GM06990 (cell line): ENCODE data around the gene RNU5B-1.

Experiments used
- DNase-seq: peaks from one replicate; pipeline ENCODE4 v3.0.0-alpha.2; 2011; ENCODE audit not compliant: insufficient read length; ENCODE audit errors: extremely low read depth
- H3K27me3 ChIP-seq: replicated peaks from 2 replicates; pipeline ENCODE4 v1.6.0; 2011; ENCODE audit warnings: low read length; ENCODE audit not compliant: control insufficient read depth, insufficient read depth
- H3K36me3 ChIP-seq: 2 replicates; pipeline ENCODE4 v1.5.1; 2011; ENCODE audit warnings: low read length; ENCODE audit not compliant: control insufficient read depth, insufficient read depth
- H3K4me3 ChIP-seq: replicated peaks from 2 replicates; pipeline ENCODE4 v1.5.1; 2011; ENCODE audit warnings: low read depth, mild to moderate bottlenecking, control low read depth, low read length
- TF ChIP-seq, protein P1 (sequence below): IDR thresholded peaks from 2 replicates; pipeline ENCODE4 v1.5.1; 2011; ENCODE audit warnings: low read length, control low read depth, mild to moderate bottlenecking, inconsistent platforms; ENCODE audit not compliant: insufficient read depth, poor library complexity, severe bottlenecking

Gene RNU5B-1

DNA sequence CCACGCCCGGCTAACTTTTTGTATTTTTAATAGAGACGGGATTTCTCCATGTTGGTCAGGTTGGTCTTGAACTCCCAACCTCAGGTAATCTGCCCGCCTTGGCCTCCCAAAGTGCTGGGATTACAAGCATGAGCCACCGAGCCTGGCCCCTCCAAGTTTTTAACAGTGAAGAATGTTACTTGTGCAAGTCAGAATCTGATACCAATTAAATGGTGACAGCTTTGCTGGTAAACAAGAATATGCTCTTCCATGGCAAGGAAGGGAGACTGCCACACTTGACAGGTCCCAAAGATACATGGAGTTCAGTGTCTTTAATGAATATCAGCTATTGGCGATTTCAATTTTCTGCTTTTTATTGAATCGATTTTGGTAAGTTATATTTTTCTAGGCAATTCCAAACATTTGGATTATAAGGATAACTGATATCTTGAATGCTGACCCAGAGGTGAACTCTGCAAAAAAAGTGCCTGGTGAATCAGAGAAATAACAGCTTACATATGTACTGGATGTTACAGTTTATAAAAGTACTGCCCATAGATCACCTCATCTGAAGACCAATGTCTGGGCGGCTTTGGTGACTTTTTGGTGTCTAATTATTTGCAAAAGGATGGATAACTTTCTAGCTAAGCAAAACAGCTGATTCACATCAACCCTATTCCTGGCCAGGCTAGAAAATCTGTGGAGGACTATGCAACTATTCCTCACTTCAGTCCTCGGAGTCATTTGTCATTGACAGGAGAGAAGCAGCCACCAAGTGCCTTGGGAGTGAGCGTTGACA, 19.0 kb upstream of the RNU5B-1 start:
- Histone ChIP-seq H3K27me3 (no peaks in the 10 kb centered on the region), H3K36me3 (no peaks in the 10 kb centered on the region), H3K4me3 (peak overlapping the region; percentile 76)
- TF ChIP-seq, protein P1, sequence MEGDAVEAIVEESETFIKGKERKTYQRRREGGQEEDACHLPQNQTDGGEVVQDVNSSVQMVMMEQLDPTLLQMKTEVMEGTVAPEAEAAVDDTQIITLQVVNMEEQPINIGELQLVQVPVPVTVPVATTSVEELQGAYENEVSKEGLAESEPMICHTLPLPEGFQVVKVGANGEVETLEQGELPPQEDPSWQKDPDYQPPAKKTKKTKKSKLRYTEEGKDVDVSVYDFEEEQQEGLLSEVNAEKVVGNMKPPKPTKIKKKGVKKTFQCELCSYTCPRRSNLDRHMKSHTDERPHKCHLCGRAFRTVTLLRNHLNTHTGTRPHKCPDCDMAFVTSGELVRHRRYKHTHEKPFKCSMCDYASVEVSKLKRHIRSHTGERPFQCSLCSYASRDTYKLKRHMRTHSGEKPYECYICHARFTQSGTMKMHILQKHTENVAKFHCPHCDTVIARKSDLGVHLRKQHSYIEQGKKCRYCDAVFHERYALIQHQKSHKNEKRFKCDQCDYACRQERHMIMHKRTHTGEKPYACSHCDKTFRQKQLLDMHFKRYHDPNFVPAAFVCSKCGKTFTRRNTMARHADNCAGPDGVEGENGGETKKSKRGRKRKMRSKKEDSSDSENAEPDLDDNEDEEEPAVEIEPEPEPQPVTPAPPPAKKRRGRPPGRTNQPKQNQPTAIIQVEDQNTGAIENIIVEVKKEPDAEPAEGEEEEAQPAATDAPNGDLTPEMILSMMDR, result no peak
- no peak for DNase-seq

DNA sequence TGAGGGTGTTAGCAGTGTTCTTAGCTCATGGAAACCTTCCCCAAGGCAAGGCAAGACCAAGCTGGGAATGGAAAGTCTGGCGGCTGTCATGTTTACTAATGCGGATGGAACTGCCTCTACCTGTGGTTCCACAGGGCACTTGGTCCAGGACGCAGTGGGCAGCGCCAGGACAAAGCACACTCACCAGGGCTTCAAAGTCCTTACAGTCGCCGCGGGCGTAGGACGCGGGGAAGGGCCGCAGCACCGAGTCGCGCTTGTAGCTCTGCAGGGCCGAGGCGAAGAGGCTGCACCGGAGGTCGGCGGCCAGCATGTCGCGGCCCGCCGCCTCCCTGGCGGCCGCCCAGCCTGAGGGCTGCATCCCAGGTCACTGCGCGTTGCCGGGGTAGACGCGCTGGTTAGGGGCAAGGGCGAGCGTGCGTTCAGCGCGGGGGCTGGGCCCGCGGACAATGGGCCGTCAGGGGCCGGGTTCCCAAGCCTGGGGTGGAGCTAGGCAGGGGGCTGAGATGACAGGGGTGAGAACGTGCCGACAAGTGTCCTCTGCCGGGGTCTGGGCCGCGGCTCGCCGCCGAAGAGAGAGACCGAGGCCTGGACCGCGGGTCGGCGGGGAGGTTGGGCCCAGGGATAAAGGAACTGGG, 18.3 kb upstream of the RNU5B-1 start:
- DNase-seq, result peak; percentile 70
- TF ChIP-seq, protein P1, result no peak
- Histone ChIP-seq H3K4me3 (peak overlapping the region; percentile 76), H3K27me3 (no peaks in the 10 kb centered on the region), H3K36me3 (no peaks in the 10 kb centered on the region)

DNA sequence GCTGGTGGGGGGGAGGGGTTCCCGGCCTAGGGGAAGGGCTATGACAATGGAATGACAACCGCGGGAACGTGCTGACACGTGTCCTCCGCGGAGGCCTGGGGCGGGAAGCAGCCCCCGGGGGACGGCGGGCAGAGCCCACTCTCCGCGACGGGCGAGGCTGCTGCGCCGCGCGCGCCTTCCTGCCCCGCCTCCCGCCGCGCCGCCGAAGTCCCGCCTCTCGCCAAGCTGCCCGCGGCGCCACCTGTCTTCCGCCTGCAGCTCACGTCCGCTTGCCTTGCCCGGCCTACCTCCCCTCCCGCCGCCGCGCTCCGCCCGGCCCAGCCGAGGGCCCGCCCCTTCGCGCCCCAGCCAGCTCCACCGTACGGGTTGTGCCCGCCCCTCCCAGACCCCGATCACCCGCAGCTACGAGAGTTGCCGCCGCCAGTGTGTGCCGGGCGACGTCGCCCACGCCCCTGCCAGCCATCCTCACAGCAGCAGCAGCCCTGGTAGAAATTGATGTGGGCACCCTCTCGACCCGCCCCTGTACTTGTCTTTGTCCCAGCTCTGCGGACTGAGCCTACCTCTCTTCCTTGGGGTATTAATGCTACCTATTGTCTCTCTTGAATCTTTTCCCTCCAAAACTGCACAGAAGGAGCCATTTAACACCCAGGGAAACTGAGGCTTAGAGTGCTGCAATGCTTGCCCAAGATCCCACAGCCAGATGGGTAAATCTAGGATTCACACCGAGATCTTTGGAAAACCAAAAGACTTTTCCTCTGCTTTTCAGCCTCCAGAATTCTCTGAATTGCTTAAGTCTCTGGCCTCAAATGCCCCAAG, 17.6 kb upstream of the RNU5B-1 start, which contains the start of gene PARP16:
Gene PARP16 (minus strand): TSS at position 180 of the 816 bp plus-strand sequence. CDS start 457 bp downstream, outside the sequence.
- peak within 1 kb of the TSS; percentile 76 for H3K4me3 ChIP-seq
- TF ChIP-seq, protein P1, result peak; percentile 7
- H3K36me3 ChIP-seq, result no peaks in the 10 kb centered on the region
- H3K27me3 ChIP-seq, result no peaks in the 10 kb centered on the region
- DNase-seq, result peak; percentile 96

DNA sequence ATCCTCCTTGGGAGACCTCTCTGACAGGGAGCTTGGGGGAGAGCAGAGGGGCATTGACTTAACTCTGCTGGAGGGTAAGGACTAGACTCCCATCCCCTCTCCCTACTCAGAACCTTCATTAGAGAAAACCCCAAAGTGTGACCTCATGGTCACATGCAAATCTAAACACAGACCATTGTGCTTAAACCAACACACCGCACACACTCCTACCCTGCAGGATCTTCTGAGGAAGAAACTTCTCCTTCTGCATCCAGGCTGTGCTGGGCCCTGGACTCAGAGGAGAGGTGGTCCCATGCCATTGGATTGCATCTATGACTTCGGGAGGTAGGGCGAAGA, 17.0 kb upstream of the RNU5B-1 start:
- DNase-seq, result no peak
- TF ChIP-seq, protein P1, result no peak
- Histone ChIP-seq H3K36me3 (no peaks in the 10 kb centered on the region), H3K4me3 (no peak overlapping the region; the same call in 1 of the 2 replicates), H3K27me3 (no peaks in the 10 kb centered on the region)

DNA sequence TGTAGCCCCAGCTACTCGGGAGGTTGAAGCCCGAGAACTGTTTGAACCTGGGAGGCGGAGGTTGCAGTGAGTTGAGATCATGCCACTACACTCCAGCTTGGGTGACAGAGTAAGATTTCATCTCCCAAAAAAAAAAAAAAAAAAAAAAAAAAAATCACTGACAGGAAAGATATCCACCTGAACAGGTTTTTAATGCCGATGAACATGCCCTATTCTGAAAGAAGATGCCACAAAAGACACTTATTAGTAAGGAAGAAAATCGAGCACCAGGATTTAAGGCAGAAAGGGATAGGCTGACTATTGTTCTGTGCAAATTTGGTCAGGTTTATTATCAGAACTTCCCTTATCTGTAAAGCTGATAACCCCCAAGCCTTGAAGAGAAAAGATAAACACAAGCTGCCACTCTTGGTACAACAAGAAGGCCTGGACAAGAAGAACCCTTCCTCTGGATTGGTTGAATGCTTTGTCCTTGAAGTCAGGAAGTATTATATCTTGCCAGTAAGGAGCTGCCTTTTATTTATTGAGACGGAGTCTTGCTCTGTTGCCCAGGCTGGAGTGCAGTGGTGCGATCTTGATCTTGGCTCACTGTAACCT, 15.1 kb upstream of the RNU5B-1 start:
- no peaks in the 10 kb centered on the region for H3K36me3 ChIP-seq
- DNase-seq, result no peak
- no peaks in the 10 kb centered on the region for H3K27me3 ChIP-seq
- TF ChIP-seq, protein P1, result no peak
- H3K4me3 ChIP-seq, result no peak overlapping the region
